GM18505 (cell line): Measurements from ENCODE around the gene SHKBP1.

Experiments
- ATAC-seq: cut with Tn5 transposase; IDR thresholded peaks from one replicate; pipeline ENCODE4 v1.9.1; 2021; ENCODE audit not compliant: unreplicated experiment
- POLR2A ChIP-seq: IDR thresholded peaks from 4 replicates; pipeline ENCODE4 v1.6.1; 2011; ENCODE audit warnings: borderline replicate concordance; ENCODE audit not compliant: insufficient read depth, insufficient read length; ENCODE audit errors: extremely low read depth

The SHKBP1 gene

DNA sequence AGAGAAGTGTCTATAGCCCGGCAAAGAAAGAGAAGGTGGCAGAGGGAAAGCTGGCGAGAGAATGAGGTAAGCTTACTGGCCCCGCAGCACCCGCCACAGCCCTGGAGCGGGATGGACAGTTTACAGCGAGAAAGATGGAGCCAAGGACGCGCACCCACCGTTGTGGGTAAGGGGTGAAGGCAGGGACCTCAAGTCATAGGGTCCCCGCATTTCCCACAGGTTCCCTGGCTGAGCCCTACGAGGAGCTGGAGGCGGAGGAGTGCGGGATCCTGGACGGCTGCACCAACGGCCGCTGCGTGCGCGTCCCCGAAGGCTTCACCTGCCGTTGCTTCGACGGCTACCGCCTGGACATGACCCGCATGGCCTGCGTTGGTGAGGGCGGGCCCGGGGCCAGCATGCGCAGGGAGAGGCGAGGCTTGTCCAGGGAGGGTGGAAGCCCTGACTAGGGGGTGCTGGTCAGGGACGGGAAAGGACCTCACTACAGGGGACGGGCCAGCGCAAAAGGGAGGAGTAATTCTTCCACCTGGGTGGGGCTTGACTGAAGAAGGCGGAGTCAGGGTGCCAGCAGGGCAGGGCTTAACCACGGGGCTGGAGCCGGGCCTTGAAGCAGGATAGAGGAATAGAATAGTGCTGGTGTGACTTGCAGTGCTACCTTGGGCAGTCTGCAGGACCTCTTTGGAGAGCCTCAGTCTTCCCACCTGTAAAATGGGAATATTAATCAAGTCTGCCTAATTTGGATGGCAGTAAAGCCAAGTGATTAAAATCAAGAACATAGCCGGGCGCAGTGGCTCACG, 51.0 kb downstream of the SHKBP1 start:
- no peak for TF ChIP-seq POLR2A
- ATAC-seq, result no peak

DNA sequence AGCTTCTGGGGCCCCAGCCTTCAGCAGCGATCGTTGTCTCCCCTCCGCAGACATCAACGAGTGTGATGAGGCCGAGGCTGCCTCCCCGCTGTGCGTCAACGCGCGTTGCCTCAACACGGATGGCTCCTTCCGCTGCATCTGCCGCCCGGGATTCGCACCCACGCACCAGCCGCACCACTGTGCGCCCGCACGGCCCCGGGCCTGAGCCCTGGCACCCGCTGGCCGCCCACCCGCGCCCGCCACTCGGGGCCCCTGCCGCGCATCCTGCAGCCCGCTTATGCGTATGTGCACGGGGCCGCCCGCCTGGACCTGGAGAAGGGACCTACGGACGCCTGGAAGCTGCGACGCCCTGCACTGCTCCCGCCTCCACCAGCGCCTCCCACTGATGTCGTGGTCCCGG, 52.7 kb downstream of the SHKBP1 start:
- no peak for ATAC-seq
- no peak for TF ChIP-seq POLR2A

DNA sequence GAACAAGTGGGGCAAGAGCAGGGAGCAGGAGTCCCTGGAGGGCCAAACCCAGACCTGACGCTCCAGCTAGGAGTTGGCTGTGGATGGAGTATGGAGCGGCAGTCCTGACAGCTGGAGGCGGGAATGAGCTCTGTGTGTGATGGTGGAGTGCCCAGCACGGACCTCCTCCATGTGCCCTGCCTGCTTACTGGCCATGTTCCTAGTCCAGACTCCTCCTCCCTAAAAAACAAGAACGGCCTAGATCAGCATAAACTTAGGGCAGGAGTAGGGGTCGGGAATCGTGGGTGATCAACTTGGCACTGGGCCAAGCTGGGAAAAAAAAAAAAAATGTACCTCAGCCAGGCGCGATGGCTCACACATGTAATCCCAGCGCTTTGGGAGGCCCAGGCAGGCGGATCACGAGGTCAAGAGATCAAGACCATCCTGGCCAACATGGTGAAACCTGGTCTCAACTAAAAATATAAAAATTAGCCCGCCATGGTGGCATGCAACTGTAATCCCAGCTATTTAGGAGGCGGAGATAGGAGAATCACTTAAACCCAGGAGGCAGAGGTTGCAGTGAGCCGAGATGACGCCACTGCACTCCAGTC, 54.0 kb downstream of the SHKBP1 start:
- no peak for ATAC-seq
- TF ChIP-seq POLR2A, result no peak

DNA sequence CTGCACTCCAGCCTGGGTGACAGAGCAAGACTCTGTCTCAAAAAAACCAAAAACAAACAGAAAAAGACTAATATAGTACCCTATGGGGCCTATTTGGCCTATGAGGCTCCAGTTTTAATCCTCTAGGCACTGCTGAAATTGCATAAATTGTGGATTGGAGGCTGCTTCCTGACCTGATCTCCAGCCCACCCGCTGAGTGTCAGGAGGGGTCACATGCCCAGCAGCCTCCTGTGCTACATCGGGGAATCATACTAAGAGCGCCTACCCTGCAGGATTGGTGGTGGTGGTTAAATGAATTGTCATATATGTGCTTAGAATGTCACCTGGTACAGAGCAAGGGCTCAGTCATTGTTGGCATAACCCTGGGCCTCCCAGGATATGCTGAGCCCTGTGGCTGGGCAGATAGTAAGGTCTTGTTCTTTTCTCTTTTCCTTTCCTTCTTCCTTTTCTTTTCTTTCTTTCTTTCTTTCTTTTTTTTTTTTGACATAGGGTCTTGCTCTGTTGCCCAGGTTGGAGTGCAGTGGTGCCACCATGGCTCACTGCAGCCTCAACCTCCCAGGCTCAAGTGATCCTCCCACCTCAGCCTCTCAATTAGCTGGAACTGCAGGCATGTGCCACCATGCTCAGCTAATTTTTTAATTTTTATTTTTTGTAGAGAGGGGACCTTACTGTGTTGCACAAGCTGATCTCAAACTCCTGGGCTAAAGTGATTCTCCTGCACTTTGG, 55.8 kb downstream of the SHKBP1 start:
- ATAC-seq, result no peak
- no peak for TF ChIP-seq POLR2A

DNA sequence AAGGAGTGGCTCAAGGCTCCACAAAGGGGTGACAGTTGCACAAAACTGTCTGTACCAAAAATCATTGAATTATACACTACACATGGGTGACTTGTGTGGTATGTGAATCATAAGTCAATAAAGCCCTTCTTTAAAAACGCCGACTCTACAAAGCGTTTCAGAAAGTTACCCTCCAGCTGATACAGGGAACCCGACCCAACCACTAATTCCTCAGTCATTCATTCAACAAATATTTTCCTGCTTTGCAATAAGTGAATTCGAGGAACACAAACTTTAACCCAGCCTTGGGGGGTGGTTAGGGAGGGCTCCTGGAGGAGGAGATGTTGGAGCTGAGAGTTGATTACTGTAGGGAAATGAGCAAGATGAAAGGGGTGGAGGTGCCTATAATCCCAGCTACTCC, 56.5 kb downstream of the SHKBP1 start:
- no peak for TF ChIP-seq POLR2A
- ATAC-seq, result no peak

DNA sequence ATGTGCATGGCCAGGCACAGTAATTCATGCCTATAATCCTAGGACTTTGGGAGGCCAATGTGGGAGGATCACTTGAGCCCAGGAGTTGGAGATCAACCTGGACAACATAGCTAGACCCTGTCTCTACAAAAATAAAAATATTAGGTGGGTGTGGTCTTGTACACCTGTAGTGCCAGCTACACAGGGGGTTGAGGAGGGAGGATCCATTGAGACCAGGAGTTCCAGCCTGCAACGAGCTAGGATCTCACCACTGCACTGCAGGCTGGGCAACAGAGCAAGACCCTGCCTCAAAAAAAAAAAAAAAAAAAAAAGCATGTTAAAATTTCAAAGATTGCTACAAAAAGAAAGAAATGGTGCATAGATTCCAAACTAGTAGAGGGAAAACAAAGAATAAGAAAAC, 61.7 kb downstream of the SHKBP1 start:
- no peak for ATAC-seq
- TF ChIP-seq POLR2A, result no peak

DNA sequence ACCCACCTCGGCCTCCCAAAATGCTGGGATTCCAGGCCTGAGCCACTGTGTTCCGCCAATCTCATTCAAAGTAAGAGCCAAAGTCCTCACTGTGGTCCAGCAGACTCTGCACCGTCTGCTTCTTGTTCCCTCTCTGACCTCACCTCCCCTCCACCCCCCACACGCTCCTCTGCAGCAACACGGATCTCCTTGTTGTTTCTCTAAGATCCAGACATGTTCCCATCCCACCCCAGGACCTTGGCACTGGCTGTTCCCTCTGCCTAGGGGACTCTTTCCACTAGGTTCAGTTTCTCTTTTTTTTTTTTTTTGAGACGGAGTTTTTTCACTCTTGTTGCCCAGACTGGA, 62.9 kb downstream of the SHKBP1 start:
- ATAC-seq, result no peak

DNA sequence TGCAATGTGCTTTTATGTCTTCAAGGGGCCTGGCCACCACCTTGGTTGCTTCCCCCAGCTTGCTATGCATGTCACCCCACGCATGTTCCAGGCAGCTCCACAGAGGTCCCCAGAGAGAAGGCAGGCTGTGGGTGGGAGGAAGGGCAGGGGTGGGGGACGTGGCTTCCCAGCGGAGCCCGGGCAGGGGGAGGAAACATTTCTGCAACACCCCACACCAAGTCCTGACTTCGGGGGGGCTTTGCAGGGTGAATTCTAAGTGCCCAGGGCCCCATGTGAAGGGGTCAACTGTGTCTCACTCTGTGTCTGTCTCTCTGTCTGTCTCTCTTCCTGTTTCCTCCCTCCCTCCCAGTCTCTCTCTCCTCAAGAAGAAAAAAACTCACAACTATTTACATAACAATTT, 64.1 kb downstream of the SHKBP1 start:
- no peak for TF ChIP-seq POLR2A
- ATAC-seq, result no peak

More for the DNA sequence above, 62.9 kb downstream of the SHKBP1 start:
- TF ChIP-seq POLR2A, result no peak
